GM23248 (cell line): Measurements from ENCODE around the gene OR3A1. TPM values are rescaled to one million over a fixed set of nuclear protein-coding genes. Genes with fewer than 3 reads are reported as not detected.
"Not testable (repeated sequence)": the region's sequence is repeated elsewhere in the genome, so short reads cannot be mapped to it uniquely, and the experiment has no call there.

Experiments used
- DNase-seq: peaks from one replicate; pipeline ENCODE4 v3.0.0-alpha.2; 2015
- H2AFZ ChIP-seq: fragments of 200-600 bp; sonication (generic); 2 replicates; pipeline ENCODE4 v1.6.1; 2016; ENCODE audit warnings: antibody characterized with exemption
- H3F3A ChIP-seq: fragments of 200-600 bp; sonication (generic); 2 replicates; pipeline ENCODE4 v1.6.1; 2016; ENCODE audit warnings: mild to moderate bottlenecking, antibody characterized with exemption, mixed run types; ENCODE audit not compliant: insufficient read depth
- H3K27ac ChIP-seq: fragments of 200-600 bp; sonication (generic); 2 replicates; pipeline ENCODE4 v1.5.1; 2016; ENCODE audit warnings: mild to moderate bottlenecking
- H3K27me3 ChIP-seq: fragments of 200-600 bp; sonication (generic); replicated peaks from 2 replicates; pipeline ENCODE4 v1.6.1; 2016; ENCODE audit warnings: mild to moderate bottlenecking; ENCODE audit not compliant: insufficient read depth
- H3K36me3 ChIP-seq: fragments of 200-600 bp; sonication (generic); 2 replicates; pipeline ENCODE4 v1.6.1; 2016; ENCODE audit warnings: low read depth, mild to moderate bottlenecking
- H3K4me1 ChIP-seq: fragments of 200-600 bp; sonication (generic); 2 replicates; pipeline ENCODE4 v1.6.1; 2016; ENCODE audit warnings: mild to moderate bottlenecking; ENCODE audit not compliant: insufficient read depth
- H3K4me2 ChIP-seq: fragments of 200-600 bp; sonication (generic); one replicate; pipeline ENCODE4 v1.6.1; 2016; ENCODE audit warnings: mild to moderate bottlenecking; ENCODE audit not compliant: unreplicated experiment
- H3K4me3 ChIP-seq: fragments of 200-600 bp; sonication (generic); 2 replicates; pipeline ENCODE4 v1.5.1; 2016; ENCODE audit warnings: mild to moderate bottlenecking
- H3K79me2 ChIP-seq: fragments of 200-600 bp; sonication (generic); 2 replicates; pipeline ENCODE4 v1.6.1; 2016; ENCODE audit warnings: mild to moderate bottlenecking; ENCODE audit not compliant: insufficient read depth
- H3K9ac ChIP-seq: fragments of 200-600 bp; sonication (generic); 2 replicates; pipeline ENCODE4 v1.6.1; 2016; ENCODE audit warnings: mild to moderate bottlenecking
- H3K9me2 ChIP-seq: fragments of 200-600 bp; sonication (generic); 2 replicates; pipeline ENCODE4 v1.6.1; 2016; ENCODE audit warnings: mixed run types, mild to moderate bottlenecking, moderate library complexity; ENCODE audit not compliant: insufficient read depth
- H3K9me3 ChIP-seq: fragments of 200-600 bp; sonication (generic); one replicate; pipeline ENCODE4 v1.6.1; 2017; ENCODE audit warnings: low read depth
- H4K20me1 ChIP-seq: fragments of 200-600 bp; sonication (generic); 2 replicates; pipeline ENCODE4 v1.6.0; 2016; ENCODE audit not compliant: insufficient read depth
- EZH2 ChIP-seq: fragments of 200-600 bp; sonication (generic); IDR thresholded peaks from 2 replicates; pipeline ENCODE4 v1.6.1; 2018; ENCODE audit warnings: antibody characterized with exemption, mild to moderate bottlenecking; ENCODE audit not compliant: insufficient read depth, poor library complexity, severe bottlenecking
- EZH2phosphoT487 ChIP-seq: fragments of 200-600 bp; sonication (generic); IDR thresholded peaks from 2 replicates; pipeline ENCODE4 v1.6.1; 2018; ENCODE audit warnings: antibody characterized with exemption, moderate library complexity, mild to moderate bottlenecking, low read depth; ENCODE audit not compliant: insufficient read depth
- WGBS, 2 experiments: methylation state at CpG; one replicate each; pipeline ENCODE4 v1.1.6; 2015 to 2017; ENCODE audit warnings: low lambda C conversion rate in 2 of 2, low coverage in 1 of 2; ENCODE audit errors: missing lambda C conversion rate in 2 of 2; 5-methylcytosine and 5-hydroxymethylcytosine counted together
- in situ Hi-C: fragments of 300-500 bp; cut with MboI; formaldehyde crosslinking; loops from 2 replicates; pipeline ENCODE4 v1.15.0; 2020
- polyA plus RNA-seq: library from polyadenylated mRNA; unstranded; fragments of >200 nt; fragmentation: Nextera tagmentation; extraction: Ambion mirVana; gene quantifications from 2 replicates; pipeline ENCODE4 v1.2.1, GENCODE V29; 2016
- total RNA-seq: library from RNA; depleted of rRNA; stranded (reverse); fragments of >200 nt; shearing (Covaris generic); gene quantifications from 2 replicates; pipeline ENCODE4 v1.2.3, GENCODE V29; 2014; rRNA removed

OR3A1 gene
- total RNA-seq: not detected in 2 replicates
- not detected in 2 replicates for polyA plus RNA-seq

DNA sequence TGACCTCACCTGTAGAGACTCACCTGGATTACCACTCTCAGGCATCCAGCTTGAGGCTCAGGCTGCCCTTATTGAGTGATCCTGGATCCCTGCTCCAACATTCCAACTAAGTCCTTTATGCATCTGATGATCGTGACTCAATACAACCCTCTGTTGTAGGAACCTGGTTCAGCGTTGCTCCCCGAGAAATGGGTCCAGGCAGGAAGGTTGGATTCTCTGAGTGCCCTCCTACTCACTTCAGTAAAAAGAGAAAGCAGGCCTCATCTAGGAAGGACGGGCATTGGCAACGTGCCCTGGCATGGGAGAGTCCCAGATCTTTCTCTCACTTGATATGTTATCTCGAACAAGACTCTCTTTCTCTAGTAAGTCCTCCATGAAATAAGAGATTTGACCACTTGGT is at the start of gene OR3A1:
Gene OR3A1, minus strand, starts transcription at position 101 of the 400 bp plus-strand sequence. CDS start 5,778 bp downstream, outside the sequence.
- Histone ChIP-seq H4K20me1 (no peaks in the 10 kb centered on the region), H3K9me3 (no peaks in the 10 kb centered on the region), H3K36me3 (no peaks in the 10 kb centered on the region), H2AFZ (no peak within 1 kb of the TSS), H3F3A (no peaks in the 10 kb centered on the region), H3K27me3 (no peaks in the 10 kb centered on the region), H3K9me2 (no peaks in the 10 kb centered on the region), H3K4me1 (no peaks in the 10 kb centered on the region), H3K27ac (no peak within 1 kb of the TSS), H3K4me3 (no peak within 1 kb of the TSS), H3K9ac (no peak within 1 kb of the TSS), H3K79me2 (no peaks in the 10 kb centered on the region), H3K4me2 (no peak within 1 kb of the TSS)
- in situ Hi-C loops: no loop called here
- no peak for DNase-seq
- TF ChIP-seq EZH2phosphoT487: no peak
- no peak for TF ChIP-seq EZH2
- 41 to 46% methylated on average over 6 of the region's 6 CpGs for WGBS, 2 experiments

DNA sequence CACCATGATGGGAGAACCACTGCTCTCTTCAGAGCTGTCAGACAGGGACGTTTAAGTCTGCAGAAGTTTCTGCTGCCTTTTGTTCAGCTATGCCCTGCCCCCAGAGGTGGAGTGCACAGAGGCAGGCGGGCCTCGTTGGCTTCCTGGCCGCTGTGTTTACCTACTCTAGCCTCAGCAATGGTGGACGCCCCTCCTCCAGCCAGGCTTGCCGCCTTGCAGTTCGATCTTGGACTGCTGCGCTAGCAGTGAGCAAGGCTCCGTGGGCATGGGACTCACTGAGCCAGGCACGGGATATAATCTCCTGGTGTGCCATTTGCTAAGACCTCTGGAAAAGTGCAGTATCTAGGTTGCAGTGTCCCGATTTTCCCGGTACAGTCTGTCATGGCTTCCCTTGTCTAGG is 44.6 kb upstream of the OR3A1 start:
- H4K20me1 ChIP-seq, H3K9me2 ChIP-seq, H3K9me3 ChIP-seq, H3K9ac ChIP-seq, H3K36me3 ChIP-seq, in situ Hi-C loops, H3K27me3 ChIP-seq, H3F3A ChIP-seq, H2AFZ ChIP-seq, H3K4me1 ChIP-seq, H3K79me2 ChIP-seq, H3K4me3 ChIP-seq, H3K4me2 ChIP-seq, H3K27ac ChIP-seq, DNase-seq: not testable (repeated sequence)
- WGBS, 2 experiments: 38 to 48% methylated on average over 12 of the region's 12 CpGs

GRCh38 chr17:3335876-3336275 is 37.7 kb upstream of the OR3A1 start:
- Histone ChIP-seq H3K4me2 (no peak overlapping the region), H3K27ac (no peak overlapping the region), H3K79me2 (no peaks in the 10 kb centered on the region), H3K36me3 (no peaks in the 10 kb centered on the region), H3K27me3 (no peaks in the 10 kb centered on the region), H3K9me2 (no peaks in the 10 kb centered on the region), H4K20me1 (no peaks in the 10 kb centered on the region), H2AFZ (no peak overlapping the region), H3K4me1 (no peaks in the 10 kb centered on the region), H3K4me3 (no peak overlapping the region), H3K9ac (no peak overlapping the region), H3F3A (no peaks in the 10 kb centered on the region), H3K9me3 (no peaks in the 10 kb centered on the region)
- TF ChIP-seq EZH2: no peak
- TF ChIP-seq EZH2phosphoT487: no peak
- WGBS, 2 experiments: 6% methylated on average over 4 of the region's 4 CpGs
- in situ Hi-C loops: no loop called here
- no peak for DNase-seq

DNA sequence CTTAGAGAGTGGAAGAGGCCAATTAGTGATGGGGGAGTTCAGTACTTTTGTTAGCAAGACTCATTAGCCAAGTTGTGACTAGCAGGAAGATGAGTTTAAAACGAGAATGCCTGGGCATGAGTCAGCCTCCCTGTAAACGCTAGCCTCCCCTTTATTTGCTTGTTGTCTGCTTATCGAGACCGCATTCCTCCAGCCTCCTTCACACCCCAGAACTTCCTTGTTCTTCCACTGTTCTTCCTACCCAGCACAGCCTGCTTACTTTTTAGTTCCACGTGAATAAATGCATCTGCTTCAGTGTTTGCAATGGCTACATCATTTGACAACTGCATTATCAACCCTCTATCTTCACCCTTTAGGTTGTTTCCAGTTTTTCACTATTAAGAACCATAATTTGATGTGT is 20.2 kb upstream of the OR3A1 start:
- Histone ChIP-seq H3K27ac (no peak overlapping the region), H3K79me2 (no peaks in the 10 kb centered on the region), H3K9ac (no peak overlapping the region), H3K27me3 (no peaks in the 10 kb centered on the region), H4K20me1 (no peaks in the 10 kb centered on the region), H3K4me2 (no peak overlapping the region), H3F3A (no peaks in the 10 kb centered on the region), H3K4me3 (no peak overlapping the region), H2AFZ (no peak overlapping the region), H3K9me2 (no peaks in the 10 kb centered on the region), H3K36me3 (no peaks in the 10 kb centered on the region), H3K4me1 (no peaks in the 10 kb centered on the region), H3K9me3 (no peaks in the 10 kb centered on the region)
- no peak for TF ChIP-seq EZH2
- no peak for TF ChIP-seq EZH2phosphoT487
- in situ Hi-C loops: no loop called here
- WGBS, 2 experiments: 22 to 30% methylated on average over 5 of the region's 5 CpGs
- DNase-seq: no peak

GRCh38 chr17:3316836-3317235 is 18.7 kb upstream of the OR3A1 start:
- in situ Hi-C loops: no loop called here
- WGBS, 2 experiments: 19 to 25% methylated on average over 3 of the region's 3 CpGs
- no peak for TF ChIP-seq EZH2phosphoT487
- TF ChIP-seq EZH2: no peak
- no peak overlapping the region for H3K4me3 ChIP-seq
- no peaks in the 10 kb centered on the region for H3K9me3 ChIP-seq
- no peaks in the 10 kb centered on the region for H3K4me1 ChIP-seq
- H2AFZ ChIP-seq: no peak overlapping the region
- H3K79me2 ChIP-seq: no peaks in the 10 kb centered on the region
- no peaks in the 10 kb centered on the region for H3K9me2 ChIP-seq
- no peak for DNase-seq
- no peaks in the 10 kb centered on the region for H4K20me1 ChIP-seq
- no peaks in the 10 kb centered on the region for H3K27me3 ChIP-seq
- H3K36me3 ChIP-seq: no peaks in the 10 kb centered on the region
- H3K4me2 ChIP-seq: no peak overlapping the region
- no peaks in the 10 kb centered on the region for H3F3A ChIP-seq
- H3K9ac ChIP-seq: no peak overlapping the region
- H3K27ac ChIP-seq: no peak overlapping the region
